DLD1 (cell line): ENCODE results near the gene PLXNA3.

Source experiments
- in situ Hi-C: cut with HindIII; loops from 2 replicates; pipeline ENCODE4 v1.10.0; 2017; ENCODE audit warnings: low sequenced_read_pairs

Gene PLXNA3

GRCh38 chrX:154434394-154435168, 23.5 kb upstream of the PLXNA3 start:
- in situ Hi-C loops, result no loop called here

GRCh38 chrX:154435171-154435733, 22.8 kb upstream of the PLXNA3 start:
- in situ Hi-C loops, result no loop called here

GRCh38 chrX:154436374-154436982, 21.6 kb upstream of the PLXNA3 start:
- in situ Hi-C loops, result no loop called here

- in situ Hi-C loops, result no loop called here
Observed at GRCh38 chrX:154436983-154437752, 20.9 kb upstream of the PLXNA3 start, which contains the start of gene GDI1. GDI1 (plus strand) TSS chrX:154437154; CDS start chrX:154437255, 101 bp downstream.

GRCh38 chrX:154437971-154438893, 19.8 kb upstream of the PLXNA3 start:
- in situ Hi-C loops, result no loop called here

- in situ Hi-C loops, result no loop called here
Observed at GRCh38 chrX:154439841-154440240, 18.2 kb upstream of the PLXNA3 start.

- in situ Hi-C loops, result no loop called here
Observed at GRCh38 chrX:154440623-154441357, 17.3 kb upstream of the PLXNA3 start.

GRCh38 chrX:154441564-154441963, 16.5 kb upstream of the PLXNA3 start:
- in situ Hi-C loops, result no loop called here

- in situ Hi-C loops, result no loop called here
Observed at GRCh38 chrX:154441984-154442707, 15.9 kb upstream of the PLXNA3 start.

- in situ Hi-C loops, result no loop called here
Observed at GRCh38 chrX:154443479-154443910, 14.6 kb upstream of the PLXNA3 start.

- in situ Hi-C loops, result no loop called here
Observed at GRCh38 chrX:154443992-154444754, 13.9 kb upstream of the PLXNA3 start, which contains the start of gene FAM50A. FAM50A (plus strand) TSS chrX:154444141; CDS start chrX:154444236, 95 bp downstream.

GRCh38 chrX:154444755-154445246, 13.3 kb upstream of the PLXNA3 start:
- in situ Hi-C loops, result no loop called here

- in situ Hi-C loops, result no loop called here
Observed at GRCh38 chrX:154445776-154446175, 12.3 kb upstream of the PLXNA3 start.

GRCh38 chrX:154446430-154446829, 11.7 kb upstream of the PLXNA3 start:
- in situ Hi-C loops, result no loop called here

- in situ Hi-C loops, result no loop called here
Observed at GRCh38 chrX:154448484-154448883, 9.6 kb upstream of the PLXNA3 start.

GRCh38 chrX:154449618-154450017, 8.5 kb upstream of the PLXNA3 start:
- in situ Hi-C loops, result no loop called here

GRCh38 chrX:154450312-154450711, 7.8 kb upstream of the PLXNA3 start:
- in situ Hi-C loops, result no loop called here

GRCh38 chrX:154452823-154453222, 5.3 kb upstream of the PLXNA3 start:
- in situ Hi-C loops, result no loop called here
